ENCODE data around the gene CUL5.
"Not testable (repeated sequence)": the region's sequence is repeated elsewhere in the genome, so short reads cannot be mapped to it uniquely, and the experiment has no call there.

CUL5 gene

GRCh38 chr11:108112057-108112456, 103.4 kb downstream of the CUL5 start:
- DNase-seq = peak in 1 of 51 donors; percentile 10

DNA sequence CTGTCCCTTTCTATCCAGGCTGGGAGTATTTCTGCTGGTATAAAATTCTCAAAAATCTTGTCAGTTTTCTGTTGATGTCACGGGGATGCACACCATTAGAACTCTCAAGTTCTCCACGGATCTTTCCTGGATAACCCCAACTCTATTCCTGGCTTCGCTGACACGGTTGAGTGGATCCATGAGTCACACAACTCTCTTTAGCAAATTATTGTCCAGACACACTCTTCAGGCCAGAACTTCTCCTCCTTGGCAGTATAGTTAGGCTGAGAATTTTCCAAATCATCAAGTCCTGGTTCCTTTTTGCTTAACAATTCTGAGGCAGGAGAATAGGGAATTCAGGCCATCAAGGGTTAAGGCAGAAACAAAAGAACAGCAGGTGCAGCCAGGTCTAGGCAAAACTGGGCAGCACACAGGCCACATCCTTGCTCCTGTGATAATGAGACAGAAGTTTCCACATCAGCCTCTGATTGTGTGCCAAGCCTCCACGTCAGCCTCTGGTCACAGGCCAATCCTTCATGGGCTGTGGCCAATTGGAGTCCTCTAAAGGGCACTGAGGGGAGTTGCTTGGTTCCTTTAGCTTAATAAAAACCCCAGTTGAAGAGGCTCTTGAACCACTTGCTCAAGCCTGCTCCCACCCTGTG, 106.9 kb downstream of the CUL5 start:
- DNase-seq = peak in 47 of 51 donors; percentile 8 to 87 (median 60)

- peak in 1 of 51 donors; percentile 5 for DNase-seq
Measured at GRCh38 chr11:108117746-108118371, 109.2 kb downstream of the CUL5 start.

DNA sequence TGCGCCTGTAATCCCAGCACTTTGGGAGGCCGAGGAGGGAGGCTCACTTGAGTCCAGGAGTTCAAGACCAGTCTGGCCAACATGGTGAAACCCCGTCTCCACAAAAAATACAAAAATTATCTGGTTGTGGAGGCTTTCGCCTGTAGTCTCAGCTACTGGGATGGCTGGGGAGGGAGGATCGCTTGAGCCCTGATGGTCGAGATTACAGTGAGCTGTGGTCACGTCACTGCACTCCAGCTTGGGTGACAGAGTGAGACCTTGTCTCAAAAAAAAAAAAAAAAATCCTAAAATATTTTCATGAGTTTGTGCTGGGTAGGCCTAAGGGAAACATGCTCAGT, 112.2 kb downstream of the CUL5 start:
- DNase-seq = not testable (repeated sequence)

DNA sequence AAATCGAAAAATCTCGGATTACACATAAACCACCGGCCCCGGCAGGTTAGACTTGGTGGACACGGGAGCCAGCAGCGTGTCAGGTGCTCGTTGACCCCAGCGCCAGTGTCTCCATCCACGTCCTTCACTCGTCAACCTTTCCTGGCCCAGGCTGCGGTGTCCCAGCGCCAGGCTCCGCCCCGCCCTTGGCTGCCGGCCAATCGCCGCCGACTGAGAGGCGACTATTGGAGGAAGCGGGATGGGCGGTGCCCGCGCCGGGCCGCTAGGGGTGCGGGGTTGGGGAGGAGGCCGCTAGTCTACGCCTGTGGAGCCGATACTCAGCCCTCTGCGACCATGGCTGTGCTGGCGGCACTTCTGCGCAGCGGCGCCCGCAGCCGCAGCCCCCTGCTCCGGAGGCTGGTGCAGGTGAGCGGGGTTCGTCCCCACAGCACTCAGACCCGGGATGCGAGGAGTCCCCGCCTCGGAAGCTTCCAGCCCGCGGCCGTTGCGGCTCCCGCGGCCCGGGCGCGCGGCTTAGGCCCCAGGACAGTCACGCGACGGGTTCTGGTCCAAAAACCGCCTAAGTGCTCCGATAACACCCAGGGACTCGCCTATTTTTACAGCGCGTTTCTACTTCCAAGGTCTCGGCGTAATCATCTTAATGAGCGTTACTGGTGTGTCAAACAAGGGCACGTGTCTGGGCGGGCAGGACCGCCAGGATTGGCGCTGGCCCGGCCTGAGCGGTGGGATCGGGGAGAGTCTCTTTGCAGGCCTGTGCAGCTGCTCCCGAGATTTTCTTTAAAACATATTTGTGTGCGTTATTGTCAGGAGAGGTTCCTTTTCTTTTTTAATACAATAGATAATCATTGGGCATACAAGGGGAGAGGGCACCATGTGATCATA, 112.8 kb downstream of the CUL5 start, which contains the start of gene ACAT1:
TSS of gene ACAT1 (plus strand) at position 294 of the 882 bp plus-strand sequence. CDS start at position 334, 40 bp downstream.
- DNase-seq = peak; percentile 48 to 98 (median 89)

GRCh38 chr11:108122166-108122628, 113.5 kb downstream of the CUL5 start:
- DNase-seq = peak in 3 of 51 donors; percentile 4 to 83 (median 16)

DNA sequence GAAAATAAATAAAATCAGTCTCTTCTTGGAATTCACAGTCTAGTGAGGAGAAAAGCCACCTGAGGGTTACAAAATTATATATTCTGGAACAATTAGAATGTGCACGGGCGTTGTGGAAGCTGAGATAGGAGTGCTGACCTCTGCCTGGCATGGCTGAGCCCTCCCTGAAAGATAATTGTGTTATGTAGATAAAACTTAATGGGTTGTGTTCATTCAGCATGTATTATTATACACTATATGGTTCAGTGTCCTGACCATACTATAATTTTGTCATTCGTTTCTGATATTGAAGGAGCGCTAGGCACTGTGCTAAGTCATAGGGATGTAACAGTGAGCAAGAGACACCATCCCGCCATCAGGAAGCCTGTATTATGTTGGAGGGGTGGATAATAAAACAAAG, 116.4 kb downstream of the CUL5 start:
- no peak for DNase-seq

- no peak for DNase-seq
Measured at GRCh38 chr11:108128772-108129171, 120.1 kb downstream of the CUL5 start.

DNA sequence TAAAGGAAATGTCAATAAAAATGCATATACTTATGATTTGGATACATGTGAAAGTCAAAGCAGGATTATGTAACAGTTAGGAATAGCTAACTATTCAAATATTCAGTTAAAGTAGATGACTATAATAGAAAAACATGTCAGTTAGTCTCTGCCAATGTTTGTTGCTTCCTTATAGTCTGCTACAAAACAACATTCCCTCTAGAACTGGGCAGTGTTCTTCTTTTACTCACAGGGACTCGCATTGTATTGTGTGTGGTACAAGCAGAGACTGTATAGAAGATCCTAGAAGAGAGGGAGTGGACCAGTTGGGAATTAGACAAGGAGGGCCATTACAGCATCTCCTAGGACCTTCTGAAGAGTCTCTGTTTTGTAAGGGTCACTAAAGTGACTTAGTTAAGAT, 123.3 kb downstream of the CUL5 start:
- DNase-seq = no peak

GRCh38 chr11:108132993-108133538, 124.4 kb downstream of the CUL5 start:
- not testable (repeated sequence) for DNase-seq

DNA sequence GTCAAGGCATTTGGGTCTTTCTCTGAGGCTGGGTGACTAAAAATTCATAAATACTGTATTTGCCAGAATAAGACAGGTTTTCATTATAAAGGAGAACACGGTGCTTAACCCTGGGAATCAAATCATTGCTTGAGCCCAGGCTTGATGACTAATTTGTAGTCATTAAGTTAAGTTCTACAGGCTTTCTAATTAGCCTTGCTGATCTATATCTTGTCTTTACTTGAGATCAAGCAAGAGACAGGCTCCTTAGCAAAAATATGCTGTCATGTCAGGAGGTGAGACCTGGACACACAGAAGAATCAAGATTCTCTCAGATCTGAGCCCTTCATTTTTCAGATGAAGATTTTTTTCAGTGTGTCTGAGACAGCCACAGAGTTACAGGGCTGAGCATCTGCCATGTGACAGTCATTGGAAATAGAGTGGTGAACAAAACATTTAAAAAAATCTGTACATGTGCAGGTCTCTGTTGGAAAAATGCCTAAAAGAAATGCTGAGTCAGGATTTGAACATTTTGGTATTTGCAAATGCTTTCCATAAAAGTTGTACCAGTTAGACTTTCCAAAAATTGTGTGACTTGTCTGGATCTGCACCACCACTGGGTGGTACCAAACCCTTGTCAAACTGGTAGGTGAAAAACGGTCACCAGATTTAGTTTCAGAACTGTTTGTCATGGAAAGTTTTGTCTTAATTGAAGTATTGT, 127.3 kb downstream of the CUL5 start:
- DNase-seq = no peak

- DNase-seq = no peak
Measured at GRCh38 chr11:108137212-108137611, 128.5 kb downstream of the CUL5 start.

GRCh38 chr11:108142304-108142703, 133.6 kb downstream of the CUL5 start:
- no peak for DNase-seq

- no peak for DNase-seq
Measured at GRCh38 chr11:108144615-108145014, 135.9 kb downstream of the CUL5 start.

DNA sequence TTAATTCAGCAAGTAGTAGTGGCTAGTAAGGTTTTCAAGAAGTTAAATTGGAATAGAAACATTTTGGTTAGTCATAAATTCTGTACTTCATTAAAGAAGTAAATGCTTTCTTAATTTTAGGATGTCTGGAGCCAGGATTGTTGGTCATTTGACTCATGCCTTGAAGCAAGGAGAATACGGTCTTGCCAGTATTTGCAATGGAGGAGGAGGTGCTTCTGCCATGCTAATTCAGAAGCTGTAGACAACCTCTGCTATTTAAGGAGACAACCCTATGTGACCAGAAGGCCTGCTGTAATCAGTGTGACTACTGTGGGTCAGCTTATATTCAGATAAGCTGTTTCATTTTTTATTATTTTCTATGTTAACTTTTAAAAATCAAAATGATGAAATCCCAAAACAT, 138.5 kb downstream of the CUL5 start:
- no peak for DNase-seq

- DNase-seq = no peak
Measured at GRCh38 chr11:108148556-108148955, 139.9 kb downstream of the CUL5 start.

DNA sequence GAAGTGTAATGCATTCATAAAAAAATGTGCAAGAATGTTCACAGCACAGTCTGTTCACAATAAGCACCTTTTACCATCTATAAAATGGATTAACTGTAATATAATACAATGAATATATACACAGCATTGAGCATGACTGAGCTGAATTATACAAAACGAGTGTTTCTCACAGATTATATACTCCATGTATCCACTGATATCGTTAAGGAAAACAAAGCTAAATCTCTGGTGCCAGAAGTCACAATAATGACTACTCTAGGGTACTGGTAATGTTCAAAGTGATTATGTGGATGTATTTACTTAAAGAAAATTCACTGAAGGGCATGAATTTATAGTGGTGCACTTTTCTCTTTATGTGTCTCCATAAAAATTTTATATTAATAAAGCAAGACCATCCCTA, 145.9 kb downstream of the CUL5 start:
- no peak for DNase-seq
